ENCODE measurements around the gene ODR4. TPM values are rescaled to one million over a fixed set of nuclear protein-coding genes. Genes with fewer than 3 reads are reported as not detected.

The ODR4 gene
- polyA plus RNA-seq, 4 donors: 24.4 to 40.5 (median 31.2) TPM

Other genes starting within 250 kb of the ODR4 start
- under 1 TPM; 0.17 to 0.79 (median 0.45) TPM for gene PRG4, start 79.6 kb upstream of the ODR4 start, polyA plus RNA-seq (ENCODE audit: insufficient read length in 4 of 4)
- gene TPR, start 585 bp upstream of the ODR4 start, polyA plus RNA-seq (ENCODE audit: insufficient read length in 4 of 4): 100 to 1,000 TPM in 3 of 4 donors, 10 to 100 TPM in 1; 85.8 to 120 (median 113) TPM
- gene PDC, start 85.3 kb downstream of the ODR4 start, polyA plus RNA-seq (ENCODE audit: insufficient read length in 4 of 4): under 1 TPM in 3 of 4 donors, not detected in 1; 0.14 to 0.96 (median 0.36) TPM

All from left renal cortex interstitium (tissue), 4 donors.